Measurements from ENCODE around the gene SWSAP1. TPM values are rescaled to one million over a fixed set of nuclear protein-coding genes. Genes with fewer than 3 reads are reported as not detected.

SWSAP1 gene
- total RNA-seq, 1 experiment from 2014 or later, result 3.0 TPM

- TF ChIP-seq IRF2 (CRISPR knock-in tag; IDR thresholded peaks at IDR 0.05; ENCODE audit: borderline replicate concordance, low read depth) (no peak), E2F5 (CRISPR knock-in tag; IDR thresholded peaks at IDR 0.05) (0 out of 2 replicates have a peak, but pooled peaks have one; percentile 56), FOXP4 (CRISPR knock-in tag; IDR thresholded peaks at IDR 0.05) (peak; percentile 70; the same call in 1 of the 2 replicates), ZNF425 (CRISPR knock-in tag; conservative IDR thresholded peaks at IDR 0.05) (no peak), SP1 (CRISPR knock-in tag; conservative IDR thresholded peaks at IDR 0.05) (peak; percentile 81), USF1 (CRISPR knock-in tag; IDR thresholded peaks at IDR 0.05) (no peak)
Observed at GRCh38 chr19:11361037-11361770, 13.3 kb upstream of the SWSAP1 start (continued).

GRCh38 chr19:11361771-11362731, 12.4 kb upstream of the SWSAP1 start:
- ATAC-seq (peak; percentile 61), DNase-seq (ENCODE audit: low spot score) (peak; percentile 81)
- CTCF ChIA-PET, result interaction anchor here (0.6 to 3.4 kb wide), 24 partner anchors 8 to 436 kb away, joined by 3 to 33 read pairs (median 8); partner anchors contain the start of genes CCDC159, ODAD3, PRKCSH and RAB3D
- Mint-ChIP-seq H3K36me3 (no peaks in the 10 kb centered on the region), H3K4me3 (peak overlapping the region; percentile 76), H3K9me3 (no peaks in the 10 kb centered on the region), H3K27me3 (ENCODE audit: low read depth) (peaks cover 44% of the 10 kb centered on the region), H3K27ac (peak overlapping the region; percentile 71), H3K4me1 (peaks cover 16% of the 10 kb centered on the region)
- no peak for TF ChIP-seq ETV6 (CRISPR knock-in tag; IDR thresholded peaks at IDR 0.05)
- TF ChIP-seq MYBL2 (CRISPR knock-in tag; IDR thresholded peaks at IDR 0.05), result no peak
- POLR2A ChIA-PET, result interaction anchor here (0.6 to 1.8 kb wide), 7 partner anchors 10 to 60 kb away, joined by 3 to 7 read pairs (median 4); partner anchors contain the start of genes CCDC159, RAB3D and SWSAP1

GRCh38 chr19:11363881-11364280, 10.6 kb upstream of the SWSAP1 start:
- ChIA-PET CTCF (interaction anchor here (0.6 to 1.6 kb wide), 4 partner anchors 11 to 70 kb away, joined by 5 read pairs; partner anchors contain the start of gene SWSAP1), POLR2A (no interaction called here)
- H3K4me3 Mint-ChIP-seq, result no peak overlapping the region
- ATAC-seq, result no peak
- H3K36me3 Mint-ChIP-seq, result peaks cover 3% of the 10 kb centered on the region; the same call in 1 of the 2 replicates
- TF ChIP-seq ZBTB21 (CRISPR knock-in tag; IDR thresholded peaks at IDR 0.05; ENCODE audit: borderline replicate concordance), result no peak
- no peak for TF ChIP-seq SMAD4 (CRISPR knock-in tag; IDR thresholded peaks at IDR 0.05)
- TF ChIP-seq CBFB (CRISPR knock-in tag; IDR thresholded peaks at IDR 0.05; ENCODE audit: low read depth), result no peak
- no peak for TF ChIP-seq SP1 (CRISPR knock-in tag; conservative IDR thresholded peaks at IDR 0.05)
- TF ChIP-seq PRRX2 (CRISPR knock-in tag; IDR thresholded peaks at IDR 0.05), result no peak
- peaks cover 16% of the 10 kb centered on the region for H3K4me1 Mint-ChIP-seq
- peaks cover 26% of the 10 kb centered on the region for H3K27me3 Mint-ChIP-seq (ENCODE audit: low read depth)
- H3K9me3 Mint-ChIP-seq, result no peaks in the 10 kb centered on the region
- no peak overlapping the region for H3K27ac Mint-ChIP-seq
- no peak for DNase-seq (ENCODE audit: low spot score)

Measured in WTC11 (cell line).